H1 (cell line): ENCODE data around the gene ARNT2. TPM values are rescaled to one million over a fixed set of nuclear protein-coding genes. Genes with fewer than 3 reads are reported as not detected.

Experiments
- CBX5 ChIP-seq: fragments of 300-800, 300-1000 bp; sonication (generic); IDR thresholded peaks from 2 replicates; pipeline ENCODE4 v1.7.1; 2016; ENCODE audit warnings: antibody characterized with exemption, low read length, low read depth
- JUN ChIP-seq: IDR thresholded peaks from 2 replicates; pipeline ENCODE4 v1.6.1; 2011; ENCODE audit warnings: low read depth, mild to moderate bottlenecking, improper control_type of control experiment, low read length
- KDM4A ChIP-seq: IDR thresholded peaks from one replicate; pipeline ENCODE4 v1.7.1; 2012; ENCODE audit warnings: low read depth, mild to moderate bottlenecking, moderate library complexity, low read length, inconsistent platforms; ENCODE audit not compliant: severe bottlenecking
- PHF8 ChIP-seq: fragments of 200-600 bp; sonication (generic); conservative IDR thresholded peaks from 2 replicates; pipeline ENCODE4 v1.7.1; 2012; ENCODE audit warnings: low read depth, mild to moderate bottlenecking, inconsistent platforms, low read length, moderate library complexity
- POLR2A ChIP-seq, 2 experiments: IDR thresholded peaks; 1 replicate in 1 of 2; 2 replicates in 1 of 2; pipeline ENCODE4 v1.6.1; 2011; ENCODE audit warnings: low read depth in 2 of 2, low read length in 2 of 2, mild to moderate bottlenecking in 2 of 2; ENCODE audit errors: control extremely low read depth in 1 of 2
- RFX5 ChIP-seq: IDR thresholded peaks from 2 replicates; pipeline ENCODE4 v1.6.1; 2011; ENCODE audit warnings: low read depth, low read length, improper control_type of control experiment, borderline replicate concordance
- SP2 ChIP-seq: IDR thresholded peaks from 2 replicates; pipeline ENCODE4 v1.6.1; 2012; ENCODE audit warnings: mild to moderate bottlenecking, low read length, inconsistent platforms
- SRF ChIP-seq: IDR thresholded peaks from 2 replicates; pipeline ENCODE4 v1.6.1; 2011; ENCODE audit warnings: mild to moderate bottlenecking, low read depth, low read length, moderate library complexity
- TAF7 ChIP-seq: optimal IDR thresholded peaks from 2 replicates; pipeline ENCODE3; 2011; ENCODE audit warnings: low read depth, mild to moderate bottlenecking, inconsistent platforms, low read length, moderate library complexity, borderline replicate concordance
- polyA plus RNA-seq, 7 experiments: library from polyadenylated mRNA; depleted of rRNA in 3 of 7; stranded (reverse) in 5 of 7; unstranded in 2 of 7; fragments of >200 nt in 5 of 7; fragments of 200-250 nt in 2 of 7; gene quantifications; 1 replicate in 5 of 7; 2 replicates in 1 of 7; 4 replicates in 1 of 7; pipeline versions ENCODE4 v1.2.1 to v1.2.3, GENCODE V29; 2011 to 2013; ENCODE audit warnings: missing spikeins in 2 of 7, mixed read lengths in 2 of 7
- total RNA-seq: library from RNA; stranded (reverse); fragmentation: NEBNext Ultra II Directional; extraction: Animal tissue kit (Norgen Biotek cat#: 25700); gene quantifications from 2 replicates; pipeline ENCODE4 v1.2.1, GENCODE V29; 2021

The ARNT2 gene
- total and polyA plus RNA-seq, 2 of the 8 experiments (the other 6 are each of a cell fraction or from before 2014, with no cell fraction given) = 9.5 to 14.6 TPM

GRCh38 chr15:80533790-80534333, 129.7 kb downstream of the ARNT2 start (continued):
- TF ChIP-seq TAF7 (no peak), PHF8 (no peak), JUN (no peak), CBX5 (no peak), SP2 (no peak), KDM4A (no peak), SRF (no peak), POLR2A (IDR thresholded peaks at IDR 0.05; ENCODE audit: control extremely low read depth in 1 of 2, low read depth in 2 of 2, low read length in 2 of 2) (no peak), RFX5 (no peak)
